Left forelimb (tissue), 1 donor: Measurements from ENCODE around the gene GRAMD1A.
"Not testable (repeated sequence)": the region's sequence is repeated elsewhere in the genome, so short reads cannot be mapped to it uniquely, and the experiment has no call there.

Experiments used
- DNase-seq: peaks from one replicate; pipeline ENCODE4 v3.0.0-alpha.2; 2018; ENCODE audit warnings: low spot score

Gene GRAMD1A

DNA sequence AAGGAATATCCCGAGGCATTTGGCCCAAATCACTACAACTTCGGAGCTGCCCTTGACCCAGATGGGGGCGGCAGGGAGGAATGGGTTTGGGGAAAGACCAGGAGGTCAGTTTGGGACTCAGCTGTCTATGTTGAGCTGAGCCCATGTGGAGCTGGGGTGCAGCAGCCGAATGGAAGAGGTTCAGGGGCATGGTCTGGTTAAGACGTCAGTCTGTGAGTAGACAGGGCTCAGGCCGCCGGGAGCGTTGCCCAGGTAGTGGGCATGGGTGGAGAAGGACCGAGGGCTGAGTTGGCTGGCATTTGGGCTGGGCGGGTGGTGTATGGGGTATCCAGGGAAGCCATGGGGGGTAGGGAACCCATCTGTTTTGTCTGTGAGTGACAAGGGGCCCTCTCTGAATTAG lies 20.9 kb downstream of the GRAMD1A start:
- DNase-seq: no peak

- no peak for DNase-seq
Observed at GRCh38 chr19:35021596-35021995, 21.5 kb downstream of the GRAMD1A start.

GRCh38 chr19:35022460-35022859 lies 22.3 kb downstream of the GRAMD1A start:
- DNase-seq: no peak

DNA sequence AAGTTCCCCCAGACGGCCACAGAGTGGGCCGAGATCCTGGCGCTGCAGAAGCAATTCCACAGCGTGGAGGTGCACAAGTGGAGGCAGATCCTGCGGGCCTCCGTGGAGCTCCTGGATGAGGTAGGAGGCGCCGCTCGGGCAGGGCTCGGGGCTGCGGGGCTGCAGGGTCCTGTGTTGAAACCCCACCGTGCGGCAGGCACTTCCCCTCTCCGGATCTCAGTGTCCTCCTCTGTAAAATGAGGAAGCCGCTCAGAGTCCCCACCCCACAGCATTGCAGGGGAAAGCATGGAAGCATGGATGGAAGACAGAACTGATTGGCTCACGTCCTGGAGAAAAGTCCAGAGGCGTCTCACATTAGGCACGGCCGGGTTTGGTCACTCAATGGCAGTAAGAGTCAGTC lies 23.3 kb downstream of the GRAMD1A start:
- DNase-seq: no peak

DNA sequence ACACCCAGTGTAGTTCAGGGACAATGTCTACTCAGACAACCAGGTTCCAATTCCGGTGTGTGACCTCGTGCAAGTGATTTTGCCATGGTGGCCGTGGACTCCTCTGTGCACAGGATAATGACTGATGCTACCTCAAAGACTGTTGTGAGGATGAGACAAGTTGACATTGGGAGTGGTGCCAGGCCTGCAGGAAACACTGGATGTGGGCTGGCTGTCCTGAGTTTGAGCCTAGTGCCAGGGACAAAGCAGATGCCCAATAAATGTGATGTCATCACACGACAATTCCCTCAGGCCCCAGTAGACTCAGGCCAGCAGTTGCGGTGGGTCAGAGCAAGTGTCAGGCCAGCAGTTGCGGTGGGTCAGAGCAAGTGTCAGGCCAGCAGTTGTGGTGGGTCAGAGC lies 24.0 kb downstream of the GRAMD1A start:
- DNase-seq: no peak

DNA sequence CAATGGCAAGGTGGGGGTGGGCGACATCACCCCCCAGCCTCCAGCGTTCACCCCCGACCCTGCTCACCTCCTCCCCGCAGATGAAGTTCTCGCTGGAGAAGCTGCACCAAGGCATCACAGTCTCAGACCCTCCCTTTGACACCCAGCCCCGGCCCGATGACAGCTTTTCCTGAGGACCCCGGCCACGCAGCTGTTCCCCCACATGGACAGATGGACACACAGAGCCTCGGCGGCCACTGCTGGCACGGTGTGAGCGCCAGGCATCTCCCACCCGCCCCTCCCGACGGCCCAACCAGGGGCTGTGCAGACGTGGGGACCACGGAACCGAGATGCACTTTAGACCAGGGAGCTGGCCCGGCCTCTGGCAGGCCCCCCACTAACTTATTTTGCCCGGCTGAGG lies 25.8 kb downstream of the GRAMD1A start:
- no peak for DNase-seq

DNA sequence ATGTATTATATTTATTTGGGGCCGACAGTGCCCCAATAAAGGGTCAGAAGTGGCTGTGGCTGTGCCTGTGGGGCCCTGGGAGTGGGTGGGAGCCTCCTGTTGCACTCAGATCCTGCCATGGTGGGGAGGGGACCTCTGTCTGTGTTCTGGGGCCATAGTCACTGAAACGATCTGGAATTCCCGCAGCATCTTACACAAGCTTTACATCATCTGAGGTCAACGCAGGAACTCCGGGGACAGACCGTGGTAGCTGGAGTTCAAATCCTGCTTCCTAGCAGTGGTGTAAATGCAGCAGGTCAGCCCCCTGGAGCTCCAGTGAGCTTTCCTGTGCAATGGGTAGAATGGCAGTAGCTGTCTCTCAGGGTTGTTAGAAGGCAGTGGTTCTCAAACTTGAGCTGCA lies 26.3 kb downstream of the GRAMD1A start:
- no peak for DNase-seq

DNA sequence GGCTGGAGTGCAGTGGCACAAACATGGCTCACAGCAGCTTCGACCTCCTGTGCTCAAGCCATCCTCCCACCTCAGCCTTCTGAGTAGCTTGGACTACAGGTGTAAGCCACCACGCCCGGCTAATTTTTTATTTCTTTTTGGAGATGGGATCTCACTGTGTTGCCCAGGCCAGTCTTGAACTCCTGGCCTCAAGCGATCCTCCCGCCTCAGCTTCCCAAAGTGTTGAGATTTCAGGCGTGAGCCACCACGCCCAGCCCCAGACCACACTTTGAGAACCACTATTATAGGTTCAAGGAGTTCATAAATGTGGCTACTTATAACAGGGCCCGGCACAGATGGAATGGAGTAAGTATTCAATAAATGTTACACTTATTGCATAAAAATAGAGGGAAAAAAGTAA lies 26.9 kb downstream of the GRAMD1A start:
- no peak for DNase-seq

DNA sequence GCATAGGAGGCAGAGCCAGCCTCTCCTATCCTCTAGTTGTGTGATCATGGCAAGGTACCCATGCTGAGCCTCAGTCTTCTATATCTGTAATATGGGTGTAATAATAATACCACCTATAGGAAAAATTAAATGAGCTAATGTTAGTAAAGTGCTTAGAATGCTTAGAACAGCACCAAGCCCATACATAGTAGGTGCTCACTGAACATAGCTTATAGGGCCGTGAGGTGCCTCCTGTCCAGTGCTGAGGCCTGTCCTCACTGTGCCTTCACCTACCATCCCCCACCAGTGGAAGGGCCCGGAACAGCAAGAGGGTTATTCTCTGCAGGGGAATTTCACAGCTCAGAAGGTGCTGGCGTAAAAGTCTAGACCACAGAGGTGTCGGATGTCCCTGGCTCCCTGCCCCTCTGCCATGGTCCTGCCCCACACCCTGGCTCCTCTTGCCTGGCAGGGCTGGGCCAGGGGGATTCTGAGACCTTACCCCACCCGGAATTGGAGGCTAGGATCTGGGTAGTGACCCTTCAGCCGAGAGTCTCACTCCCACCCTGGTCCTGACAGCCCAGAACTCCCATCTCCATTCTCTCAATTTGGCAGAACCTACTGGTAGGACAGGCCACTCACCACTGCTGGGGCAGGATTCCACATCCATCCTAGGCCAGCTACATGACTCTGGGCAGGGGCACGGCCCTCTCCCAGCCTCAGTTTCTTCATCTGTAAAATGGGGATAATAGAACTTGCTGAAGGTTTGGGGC lies 27.9 kb downstream of the GRAMD1A start:
- no peak for DNase-seq

GRCh38 chr19:35028600-35028885 lies 28.4 kb downstream of the GRAMD1A start:
- not testable (repeated sequence) for DNase-seq

GRCh38 chr19:35029275-35029736 lies 29.2 kb downstream of the GRAMD1A start:
- DNase-seq: not testable (repeated sequence)

GRCh38 chr19:35029737-35030256 lies 29.7 kb downstream of the GRAMD1A start:
- DNase-seq: no peak

DNA sequence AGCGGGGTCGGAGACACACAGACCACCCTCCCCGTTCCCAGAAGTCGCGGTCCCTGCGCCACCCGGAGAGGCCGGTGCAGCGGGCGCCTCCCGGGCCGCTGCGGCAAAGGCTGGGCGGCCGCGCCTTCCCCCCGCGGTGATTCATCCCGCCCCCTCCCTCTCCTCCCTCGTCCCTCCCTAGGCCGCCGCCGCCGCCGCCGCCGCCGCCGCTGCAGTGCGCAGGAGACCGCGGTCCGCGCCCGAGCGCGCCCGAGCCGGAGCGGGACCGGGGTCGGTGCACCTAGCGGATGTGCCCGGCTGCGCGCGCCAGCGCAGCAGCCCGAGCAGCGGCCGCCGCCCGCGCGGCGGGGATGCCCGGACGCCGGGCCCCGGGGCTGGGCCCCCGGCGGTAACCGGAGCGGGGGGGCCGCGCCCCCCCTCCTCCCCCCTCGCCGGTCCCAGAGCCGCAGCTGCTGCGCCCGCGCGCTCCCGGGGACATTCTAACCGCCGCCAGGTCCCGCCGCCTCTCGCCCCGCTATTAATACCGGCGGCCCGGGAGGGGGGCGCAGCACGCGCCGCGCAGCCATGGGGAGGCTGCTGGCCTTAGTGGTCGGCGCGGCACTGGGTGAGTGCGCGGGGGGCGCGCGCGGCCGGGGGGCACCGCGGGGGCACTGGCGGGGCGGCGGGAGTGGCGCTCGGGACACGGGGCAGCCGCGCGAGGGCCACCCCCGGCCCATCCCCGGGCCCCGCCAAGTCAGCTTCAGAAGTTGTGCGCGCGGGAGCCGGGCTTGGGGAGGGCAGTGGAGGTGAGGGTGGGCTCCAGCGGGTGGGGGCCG lies 30.3 kb downstream of the GRAMD1A start, which contains the start of gene SCN1B:
SCN1B (plus strand) TSS at position 214 of the 815 bp plus-strand sequence; CDS start at position 565, 351 bp downstream.
- no peak for DNase-seq

GRCh38 chr19:35031072-35031881 lies 31.2 kb downstream of the GRAMD1A start:
- no peak for DNase-seq

GRCh38 chr19:35032356-35032865 lies 32.3 kb downstream of the GRAMD1A start:
- DNase-seq: no peak

DNA sequence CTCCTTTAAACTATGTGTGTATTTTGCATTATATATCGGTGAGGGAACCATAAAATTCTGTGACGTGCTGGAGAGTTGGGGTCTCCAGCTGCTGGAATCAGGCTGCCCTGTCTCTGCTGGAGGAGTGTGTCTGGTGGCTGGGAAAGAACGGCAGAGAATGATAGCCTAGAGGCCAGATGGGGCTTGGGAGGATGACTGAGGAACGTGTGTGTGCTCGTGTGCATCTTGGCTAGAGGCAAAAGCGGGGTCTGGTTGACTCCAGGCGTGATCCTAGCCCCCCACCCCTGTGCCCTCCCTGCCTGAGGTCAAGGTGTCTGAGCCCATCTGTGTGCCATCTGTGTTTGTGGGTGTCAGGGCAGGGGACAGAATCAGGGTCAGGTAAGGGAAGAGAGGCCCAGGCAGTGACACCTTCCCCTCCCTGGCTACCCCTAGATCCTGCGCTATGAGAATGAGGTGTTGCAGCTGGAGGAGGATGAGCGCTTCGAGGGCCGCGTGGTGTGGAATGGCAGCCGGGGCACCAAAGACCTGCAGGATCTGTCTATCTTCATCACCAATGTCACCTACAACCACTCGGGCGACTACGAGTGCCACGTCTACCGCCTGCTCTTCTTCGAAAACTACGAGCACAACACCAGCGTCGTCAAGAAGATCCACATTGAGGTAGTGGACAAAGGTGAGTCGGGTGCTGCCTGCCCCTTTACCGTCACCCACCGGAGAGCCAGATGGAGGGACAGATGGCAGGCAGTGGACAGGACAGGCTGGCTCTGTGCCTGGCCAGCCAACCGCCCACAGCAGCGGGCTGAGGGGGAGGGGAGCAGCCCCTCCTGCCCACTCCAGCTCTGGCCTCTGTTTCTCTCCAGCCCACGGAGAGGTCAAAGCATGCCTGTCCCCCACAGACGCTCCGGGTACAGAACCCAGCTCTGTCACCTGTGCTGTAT lies 33.2 kb downstream of the GRAMD1A start:
- no peak for DNase-seq

DNA sequence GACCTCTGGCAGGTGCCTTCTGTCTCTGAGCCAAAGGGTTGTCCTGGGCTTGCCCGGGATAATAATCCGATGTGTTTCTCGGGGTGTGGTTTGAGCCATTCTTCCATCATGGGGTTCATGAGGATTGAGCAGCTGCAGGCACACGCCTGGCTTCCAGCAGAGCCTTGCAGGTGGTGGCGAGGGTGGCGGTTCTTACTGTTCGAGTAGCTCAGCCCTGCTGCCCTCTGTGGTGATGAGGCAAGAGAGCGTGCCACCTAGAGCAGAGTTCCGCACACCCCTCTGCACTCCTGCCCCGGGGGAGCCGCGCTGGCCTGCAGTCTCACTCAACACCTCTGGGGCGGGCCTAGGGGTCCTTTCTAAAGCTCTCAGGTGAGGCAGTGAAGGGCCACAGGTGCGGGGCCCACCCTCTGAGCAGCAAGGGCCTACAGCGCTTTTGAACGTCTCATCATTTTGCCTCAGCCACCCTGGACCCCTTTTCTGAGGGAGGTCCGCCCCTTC lies 33.9 kb downstream of the GRAMD1A start:
- DNase-seq: no peak

- no peak for DNase-seq
Observed at GRCh38 chr19:35034588-35035382, 34.7 kb downstream of the GRAMD1A start.

DNA sequence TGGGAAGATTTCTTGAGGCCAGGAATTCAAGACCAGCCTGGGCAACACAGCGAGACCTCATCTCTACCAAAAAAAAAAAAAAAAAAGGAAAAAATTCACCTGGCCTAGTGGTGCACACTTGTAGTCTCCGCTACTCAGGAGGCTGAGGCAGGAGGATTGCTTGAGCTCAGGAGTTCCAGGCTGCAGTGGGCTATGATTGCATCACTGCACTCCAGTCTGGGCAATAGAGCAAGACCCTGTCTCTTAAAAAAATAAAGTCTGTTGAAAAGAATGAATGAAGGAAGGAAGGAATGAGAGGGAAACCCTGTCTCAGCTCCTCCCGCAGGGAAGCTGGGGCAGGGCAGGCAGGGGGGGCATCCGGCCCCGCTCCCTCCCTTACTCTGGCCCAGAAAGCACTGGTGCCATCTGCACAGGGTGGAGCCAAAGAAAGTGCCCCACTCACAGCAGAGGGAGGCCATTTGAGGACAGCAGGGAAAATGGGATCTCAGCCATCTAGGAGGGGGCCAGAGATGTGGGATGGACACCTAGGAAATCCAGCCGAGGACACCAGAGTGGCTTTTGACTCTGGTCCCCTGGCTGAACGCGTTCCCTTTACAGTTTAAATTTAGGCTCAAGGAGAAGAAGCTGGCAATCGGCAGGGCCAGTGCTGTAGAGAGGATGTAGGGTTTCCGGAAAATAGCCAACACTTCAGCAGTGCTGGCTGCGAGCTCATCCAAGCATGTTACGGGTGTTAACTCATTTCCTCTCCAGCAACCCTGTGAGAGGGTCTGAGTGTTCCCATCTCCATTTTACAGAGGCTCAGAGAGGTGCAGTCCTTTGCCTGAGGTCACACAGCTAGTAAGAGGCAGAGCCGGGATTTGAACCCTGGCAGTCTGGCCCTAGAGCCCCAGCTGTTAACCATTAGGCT lies 37.8 kb downstream of the GRAMD1A start:
- DNase-seq: no peak
